Neutrophil (primary cell): ENCODE results near the gene RNF225.
"Not testable (repeated sequence)": the region's sequence is repeated elsewhere in the genome, so short reads cannot be mapped to it uniquely, and the experiment has no call there.

Experiments
- H3K27ac ChIP-seq: fragments of 200-600 bp; sonication (generic); 2 replicates; pipeline ENCODE4 v1.5.1; 2016; ENCODE audit warnings: mild to moderate bottlenecking, moderate library complexity
- H3K27me3 ChIP-seq: fragments of 200-600 bp; sonication (generic); 2 replicates; pipeline ENCODE4 v1.6.0; 2016; ENCODE audit warnings: mild to moderate bottlenecking
- H3K36me3 ChIP-seq: fragments of 200-600 bp; sonication (generic); 2 replicates; pipeline ENCODE4 v1.5.1; 2017
- H3K4me1 ChIP-seq, 2 experiments: fragments of 200-600 bp in 1 of 2; sonication (generic) in 1 of 2; 1 replicate in 1 of 2; 2 replicates in 1 of 2; pipeline versions ENCODE4 v1.5.1 to v1.6.1; 2013 to 2016; ENCODE audit warnings: low read depth in 1 of 2, low read length in 1 of 2, mild to moderate bottlenecking in 1 of 2, moderate library complexity in 1 of 2; ENCODE audit not compliant: control insufficient read depth in 1 of 2, insufficient read depth in 1 of 2
- H3K4me3 ChIP-seq, 2 experiments: fragments of 200-600 bp in 1 of 2; sonication (generic) in 1 of 2; 1 replicate in 1 of 2; 2 replicates in 1 of 2; pipeline ENCODE4 v1.5.1; 2013 to 2016; ENCODE audit warnings: low read depth in 1 of 2, low read length in 1 of 2, mild to moderate bottlenecking in 1 of 2, moderate library complexity in 1 of 2
- H3K9me3 ChIP-seq: fragments of 200-600 bp; sonication (generic); 2 replicates; pipeline ENCODE4 v1.5.1; 2016
- TF ChIP-seq, protein P1 (sequence below): fragments of 200-600 bp; sonication (generic); IDR thresholded peaks from 2 replicates; pipeline ENCODE4 v1.5.1; 2016; ENCODE audit warnings: antibody characterized with exemption

RNF225 gene

DNA sequence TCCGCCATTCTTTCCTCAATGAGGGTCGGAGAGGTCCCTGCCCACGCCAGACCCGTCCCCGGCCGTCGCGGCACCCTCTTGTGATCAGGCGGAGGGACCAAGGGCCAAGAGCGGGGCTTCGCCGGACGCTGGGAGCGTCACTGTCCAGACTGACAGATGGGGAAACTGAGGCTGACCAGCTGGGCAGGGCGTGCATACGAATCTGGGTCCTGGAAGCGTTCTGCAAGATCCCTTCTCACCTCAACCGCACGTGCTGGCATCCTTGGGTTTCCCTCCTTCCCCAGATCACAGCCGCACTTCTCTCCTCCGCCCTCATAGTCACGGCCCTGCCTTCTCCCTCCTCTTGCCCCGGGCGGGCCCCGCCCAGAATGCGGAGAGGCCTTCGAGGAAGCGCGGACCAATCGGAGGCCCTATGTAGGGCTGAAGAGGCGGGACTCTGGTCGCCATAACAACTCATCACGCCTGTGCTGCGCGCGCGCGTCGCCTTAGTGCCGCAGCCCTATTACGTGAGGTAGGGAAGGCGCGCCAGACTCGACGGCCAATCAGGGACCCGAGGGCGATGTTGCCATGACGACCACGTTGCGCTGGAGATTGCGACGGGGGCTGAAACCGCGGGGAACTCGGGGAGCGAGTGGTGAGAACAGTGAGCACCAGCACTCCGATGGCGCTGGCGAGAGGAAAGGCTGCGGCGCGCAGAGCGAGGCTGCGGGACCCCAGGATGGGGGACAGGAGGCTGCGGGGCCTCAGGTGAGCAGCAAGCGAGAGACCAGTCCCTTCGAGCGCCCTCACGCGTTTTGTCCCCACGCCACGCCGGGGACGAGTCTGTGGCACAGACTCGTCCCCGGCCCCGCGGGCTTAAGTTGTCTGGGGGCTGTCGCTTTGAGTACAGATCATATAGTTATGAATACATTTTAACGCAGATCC, 5.7 kb downstream of the RNF225 start:
- Histone ChIP-seq H3K4me1 (peaks cover 5 to 14% of the 10 kb centered on the region in 2 experiments), H3K9me3 (no peaks in the 10 kb centered on the region), H3K27me3 (peaks cover 37% of the 10 kb centered on the region), H3K27ac (peak overlapping the region; percentile 26), H3K4me3 (peak overlapping the region; percentile 59 to 64), H3K36me3 (no peaks in the 10 kb centered on the region)
- TF ChIP-seq, protein P1, sequence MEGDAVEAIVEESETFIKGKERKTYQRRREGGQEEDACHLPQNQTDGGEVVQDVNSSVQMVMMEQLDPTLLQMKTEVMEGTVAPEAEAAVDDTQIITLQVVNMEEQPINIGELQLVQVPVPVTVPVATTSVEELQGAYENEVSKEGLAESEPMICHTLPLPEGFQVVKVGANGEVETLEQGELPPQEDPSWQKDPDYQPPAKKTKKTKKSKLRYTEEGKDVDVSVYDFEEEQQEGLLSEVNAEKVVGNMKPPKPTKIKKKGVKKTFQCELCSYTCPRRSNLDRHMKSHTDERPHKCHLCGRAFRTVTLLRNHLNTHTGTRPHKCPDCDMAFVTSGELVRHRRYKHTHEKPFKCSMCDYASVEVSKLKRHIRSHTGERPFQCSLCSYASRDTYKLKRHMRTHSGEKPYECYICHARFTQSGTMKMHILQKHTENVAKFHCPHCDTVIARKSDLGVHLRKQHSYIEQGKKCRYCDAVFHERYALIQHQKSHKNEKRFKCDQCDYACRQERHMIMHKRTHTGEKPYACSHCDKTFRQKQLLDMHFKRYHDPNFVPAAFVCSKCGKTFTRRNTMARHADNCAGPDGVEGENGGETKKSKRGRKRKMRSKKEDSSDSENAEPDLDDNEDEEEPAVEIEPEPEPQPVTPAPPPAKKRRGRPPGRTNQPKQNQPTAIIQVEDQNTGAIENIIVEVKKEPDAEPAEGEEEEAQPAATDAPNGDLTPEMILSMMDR: peak; percentile 17

DNA sequence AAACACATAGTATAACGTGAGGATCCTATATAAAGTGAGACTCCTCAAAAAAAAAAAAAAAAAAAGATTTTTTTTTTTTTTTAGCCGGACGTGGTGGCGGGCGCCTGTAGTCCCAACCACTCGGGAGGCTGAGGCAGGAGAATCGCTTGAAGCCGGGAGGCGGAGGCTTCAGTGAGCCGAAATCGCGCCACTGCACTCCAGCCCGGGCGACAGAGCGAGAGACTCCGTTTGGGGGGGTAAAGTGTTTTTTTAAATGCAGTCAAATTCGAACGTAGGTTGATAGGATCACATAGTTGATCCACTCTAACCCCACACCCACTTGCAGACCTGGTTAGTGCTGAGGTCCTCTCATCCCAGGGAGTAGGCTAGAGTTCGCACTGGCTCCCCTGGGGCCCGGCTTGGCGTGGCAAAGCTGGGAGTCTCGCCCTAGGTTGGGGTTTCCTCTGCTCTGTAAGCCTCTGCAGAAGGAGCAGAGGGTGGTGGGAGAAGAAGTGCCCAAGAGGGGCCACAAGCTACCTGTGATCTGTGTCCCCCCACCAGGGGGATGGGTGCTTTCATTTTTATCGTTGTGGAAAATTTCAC, 6.5 kb downstream of the RNF225 start:
- H3K27ac ChIP-seq: no peak overlapping the region
- peaks cover 30% of the 10 kb centered on the region for H3K27me3 ChIP-seq

DNA sequence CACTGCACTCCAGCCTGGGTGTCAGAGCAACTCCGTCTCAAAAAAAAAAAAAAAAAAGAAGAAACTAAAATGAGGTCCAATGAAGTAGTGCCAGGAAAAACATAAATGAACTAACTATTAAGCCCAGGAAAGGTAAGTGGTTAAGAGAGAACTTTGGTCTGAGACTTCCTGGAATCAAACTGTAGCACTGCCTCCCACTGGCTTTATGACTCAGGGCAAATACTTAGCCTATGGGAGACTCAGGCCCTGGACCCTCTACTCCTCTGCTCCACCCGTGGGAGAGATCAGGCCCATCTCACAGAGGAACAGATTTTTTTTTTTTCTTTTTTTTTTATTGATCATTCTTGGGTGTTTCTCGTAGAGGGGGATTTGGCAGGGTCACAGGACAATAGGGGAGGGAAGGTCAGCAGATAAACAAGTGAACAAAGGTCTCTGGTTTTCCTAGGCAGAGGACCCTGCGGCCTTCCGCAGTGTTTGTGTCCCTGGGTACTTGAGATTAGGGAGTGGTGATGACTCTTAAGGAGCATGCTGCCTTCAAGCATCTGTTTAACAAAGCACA, 8.5 kb downstream of the RNF225 start:
- H3K9me3 ChIP-seq, H3K27ac ChIP-seq, H3K36me3 ChIP-seq, H3K4me3 ChIP-seq, H3K27me3 ChIP-seq: not testable (repeated sequence)
- H3K4me1 ChIP-seq: peaks cover 17 to 20% of the 10 kb centered on the region in 2 experiments

More for the DNA sequence above, 6.5 kb downstream of the RNF225 start:
- H3K4me1 ChIP-seq: peaks cover 5 to 10% of the 10 kb centered on the region in 2 experiments
- H3K9me3 ChIP-seq: no peaks in the 10 kb centered on the region
- no peaks in the 10 kb centered on the region for H3K36me3 ChIP-seq
- peak overlapping the region; percentile 59 to 64 for H3K4me3 ChIP-seq
- TF ChIP-seq, protein P1: no peak

DNA sequence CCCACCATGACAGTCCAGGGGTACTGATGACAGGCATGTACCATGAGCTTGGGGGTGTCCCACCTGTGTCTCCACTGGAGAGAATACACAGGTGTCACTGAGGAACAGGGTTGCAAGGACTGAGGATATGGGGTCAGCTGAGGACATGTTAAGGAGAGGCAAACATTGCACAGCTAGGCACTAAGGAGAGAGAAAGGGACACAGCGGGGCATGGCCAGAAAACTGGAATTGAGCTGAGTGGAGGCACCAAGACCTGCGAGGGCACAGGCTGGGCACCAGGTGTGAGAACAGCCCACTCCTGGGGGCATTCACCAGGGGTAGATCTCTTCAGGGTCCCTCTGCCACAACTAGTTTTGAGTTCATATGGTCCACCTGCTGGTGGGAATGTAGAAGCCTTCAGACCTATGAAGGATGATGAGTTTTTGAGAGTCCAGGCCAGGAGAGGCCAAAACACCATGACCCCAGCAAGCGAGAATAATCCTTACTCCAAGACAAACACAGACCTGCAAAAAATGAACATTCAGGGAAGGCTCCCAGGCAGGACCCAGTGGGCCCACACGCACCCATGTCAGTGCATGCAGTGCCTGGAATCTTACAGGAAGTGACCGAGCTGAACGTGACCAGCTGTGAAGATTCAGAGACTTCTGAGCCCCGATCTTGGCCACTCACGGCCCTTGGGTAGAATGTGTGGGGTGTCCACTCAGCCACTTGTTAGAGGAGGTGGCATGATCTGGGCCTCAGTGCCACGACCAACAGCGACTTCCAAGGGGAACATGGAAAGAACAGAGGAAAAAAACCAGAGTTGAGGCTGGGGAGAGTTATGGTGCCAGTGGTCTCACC, 11.6 kb downstream of the RNF225 start:
- Histone ChIP-seq H3K4me1 (peaks cover 17 to 18% of the 10 kb centered on the region in 2 experiments), H3K27ac (no peak overlapping the region), H3K4me3 (peak overlapping the region in 1 of 2 experiments; percentile 91), H3K36me3 (no peaks in the 10 kb centered on the region), H3K9me3 (no peaks in the 10 kb centered on the region), H3K27me3 (no peaks in the 10 kb centered on the region)
- TF ChIP-seq, protein P1: no peak

DNA sequence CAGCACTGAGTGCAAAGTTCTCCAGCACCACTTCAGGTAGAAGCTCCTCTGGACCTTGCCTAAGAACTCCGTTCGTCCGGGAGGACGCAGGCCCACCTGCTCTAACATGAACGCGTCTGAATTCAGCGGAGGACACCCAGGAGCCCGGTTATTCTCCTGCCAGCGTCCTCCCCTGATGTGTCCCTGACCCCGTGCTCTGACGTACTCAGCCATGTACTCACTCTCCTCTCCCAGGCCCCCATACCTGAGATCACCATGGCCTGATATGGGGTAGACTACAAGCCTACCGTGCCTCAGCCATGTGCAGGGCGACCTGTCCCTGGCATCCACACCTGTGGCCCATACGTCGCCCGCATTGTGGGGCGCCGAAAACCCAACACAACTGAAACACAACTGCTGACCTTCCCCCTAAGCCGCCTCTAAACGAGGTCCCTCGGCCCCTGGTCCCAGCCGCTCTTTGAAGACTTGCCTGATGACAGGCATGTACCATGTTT, 12.2 kb downstream of the RNF225 start:
- peak overlapping the region; percentile 68 to 91 for H3K4me3 ChIP-seq
- H3K27me3 ChIP-seq: no peaks in the 10 kb centered on the region
- H3K27ac ChIP-seq: peak overlapping the region; percentile 68
- H3K9me3 ChIP-seq: no peaks in the 10 kb centered on the region
- TF ChIP-seq, protein P1: no peak
- H3K4me1 ChIP-seq: peaks cover 17 to 18% of the 10 kb centered on the region in 2 experiments
- no peaks in the 10 kb centered on the region for H3K36me3 ChIP-seq
